Vagina (tissue), 2 donors: ENCODE results near the gene ZNF384.

Experiments used
- POLR2AphosphoS5 ChIP-seq, 2 donors: sonication (generic); formaldehyde crosslinking; IDR thresholded peaks; one replicate each; pipeline ENCODE4 v1.9.0; 2017; ENCODE audit warnings: antibody characterized with exemption in 2 of 2, mild to moderate bottlenecking in 2 of 2, low read depth in 1 of 2; ENCODE audit not compliant: insufficient read depth in 1 of 2
- TF ChIP-seq, protein P1 (sequence below), 3 experiments: fragments of 450-650 bp in 2 of 3; fragments of 200-600 bp in 1 of 3; sonication (generic) in 1 of 3; IDR thresholded peaks; one replicate each; pipeline ENCODE4 v1.5.1; 2017 to 2019; ENCODE audit warnings: antibody characterized with exemption in 3 of 3, mild to moderate bottlenecking in 2 of 3, moderate library complexity in 2 of 3

DNA sequence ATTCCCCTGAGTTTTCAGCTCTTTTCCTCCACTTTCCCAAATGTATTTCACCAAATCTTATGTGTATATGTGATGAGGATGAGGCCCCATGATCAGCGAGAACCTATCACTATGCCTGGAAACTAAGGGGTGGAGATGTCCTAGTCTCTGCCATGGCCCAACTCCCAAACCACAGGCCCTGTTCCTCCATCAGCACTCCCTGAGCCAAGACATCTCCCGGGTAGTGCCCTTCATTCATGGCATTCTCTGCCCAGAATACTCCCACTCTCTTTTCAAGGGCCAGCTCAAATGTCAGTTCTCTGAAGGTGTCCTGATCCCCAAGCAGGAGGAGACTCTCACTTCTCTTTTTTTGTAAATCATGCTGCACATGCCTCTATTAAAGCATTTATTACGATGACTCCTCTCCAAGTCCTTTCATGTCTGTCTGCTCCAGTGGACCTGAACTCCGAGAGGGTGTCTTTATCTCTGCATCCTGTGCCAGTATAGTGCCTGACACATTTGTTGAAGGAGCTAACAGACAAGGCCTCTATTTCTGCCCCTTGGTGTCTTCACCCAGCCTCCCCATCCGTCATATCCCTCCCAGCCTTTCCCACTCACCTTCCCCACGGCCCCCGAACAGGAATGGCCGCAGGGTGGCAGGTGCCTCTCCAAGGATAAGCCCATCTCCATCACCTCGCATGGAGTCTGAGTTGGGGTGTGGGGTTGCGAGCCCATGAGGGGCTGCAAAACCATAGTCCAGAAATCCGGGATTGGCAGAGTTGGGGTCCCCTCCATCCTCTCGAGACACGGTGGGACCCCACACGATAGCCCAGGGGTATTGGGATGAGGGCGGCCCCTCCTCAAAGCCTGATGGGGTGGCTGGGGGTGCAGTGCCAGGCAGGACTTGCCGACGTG, 7.8 kb upstream of the ZNF384 start:
- TF ChIP-seq POLR2AphosphoS5 (IDR thresholded peaks at IDR 0.05; ENCODE audit: insufficient read depth in 1 of 2, low read depth in 1 of 2), result no peak
- TF ChIP-seq, protein P1, sequence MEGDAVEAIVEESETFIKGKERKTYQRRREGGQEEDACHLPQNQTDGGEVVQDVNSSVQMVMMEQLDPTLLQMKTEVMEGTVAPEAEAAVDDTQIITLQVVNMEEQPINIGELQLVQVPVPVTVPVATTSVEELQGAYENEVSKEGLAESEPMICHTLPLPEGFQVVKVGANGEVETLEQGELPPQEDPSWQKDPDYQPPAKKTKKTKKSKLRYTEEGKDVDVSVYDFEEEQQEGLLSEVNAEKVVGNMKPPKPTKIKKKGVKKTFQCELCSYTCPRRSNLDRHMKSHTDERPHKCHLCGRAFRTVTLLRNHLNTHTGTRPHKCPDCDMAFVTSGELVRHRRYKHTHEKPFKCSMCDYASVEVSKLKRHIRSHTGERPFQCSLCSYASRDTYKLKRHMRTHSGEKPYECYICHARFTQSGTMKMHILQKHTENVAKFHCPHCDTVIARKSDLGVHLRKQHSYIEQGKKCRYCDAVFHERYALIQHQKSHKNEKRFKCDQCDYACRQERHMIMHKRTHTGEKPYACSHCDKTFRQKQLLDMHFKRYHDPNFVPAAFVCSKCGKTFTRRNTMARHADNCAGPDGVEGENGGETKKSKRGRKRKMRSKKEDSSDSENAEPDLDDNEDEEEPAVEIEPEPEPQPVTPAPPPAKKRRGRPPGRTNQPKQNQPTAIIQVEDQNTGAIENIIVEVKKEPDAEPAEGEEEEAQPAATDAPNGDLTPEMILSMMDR (IDR thresholded peaks at IDR 0.05), result no peak
